GM12878 (cell line): Measurements from ENCODE around the gene ONECUT2. TPM values are rescaled to one million over a fixed set of nuclear protein-coding genes. Genes with fewer than 3 reads are reported as not detected.

ENCODE experiments used
- CREB1 ChIP-seq: IDR thresholded peaks from 2 replicates; pipeline ENCODE4 v1.6.1; 2012; ENCODE audit warnings: low read depth, mild to moderate bottlenecking, inconsistent platforms
- E2F8 ChIP-seq: fragments of 450-650 bp; IDR thresholded peaks from 2 replicates; pipeline ENCODE4 v1.6.1; 2018; ENCODE audit warnings: mild to moderate bottlenecking, low read depth, moderate library complexity; ENCODE audit not compliant: partially characterized antibody
- EGR1 ChIP-seq, 2 experiments: IDR thresholded peaks; 1 replicate in 1 of 2; 2 replicates in 1 of 2; pipeline ENCODE4 v1.6.1; 2011 to 2012; ENCODE audit warnings: low read depth in 2 of 2, low read length in 2 of 2, borderline replicate concordance in 1 of 2, mild to moderate bottlenecking in 1 of 2, moderate library complexity in 1 of 2
- FOS ChIP-seq: IDR thresholded peaks from 3 replicates; pipeline ENCODE4 v1.6.1; 2011; ENCODE audit warnings: borderline replicate concordance; ENCODE audit not compliant: insufficient read length; ENCODE audit errors: extremely low read depth
- HDAC2 ChIP-seq: fragments of 200-600 bp; sonication (generic); IDR thresholded peaks from 2 replicates; pipeline ENCODE4 v1.6.1; 2017
- PAX5 ChIP-seq: IDR thresholded peaks from 2 replicates; pipeline ENCODE4 v1.6.1; 2011; ENCODE audit warnings: low read depth, low read length, borderline replicate concordance
- PKNOX1 ChIP-seq: fragments of 450-650 bp; IDR thresholded peaks from 2 replicates; pipeline ENCODE4 v1.6.1; 2016; ENCODE audit warnings: mild to moderate bottlenecking
- SMC3 ChIP-seq: IDR thresholded peaks from 2 replicates; pipeline ENCODE4 v1.6.1; 2011; ENCODE audit warnings: low read length, improper control_type of control experiment, borderline replicate concordance
- SRF ChIP-seq, 2 experiments: IDR thresholded peaks; 2 replicates each; pipeline ENCODE4 v1.6.1; 2011; ENCODE audit warnings: low read depth in 2 of 2, low read length in 2 of 2, mild to moderate bottlenecking in 1 of 2, moderate library complexity in 1 of 2
- STAT1 ChIP-seq: fragments of 450-650 bp; conservative IDR thresholded peaks from 2 replicates; pipeline ENCODE4 v1.6.1; 2014; ENCODE audit warnings: antibody characterized with exemption, mild to moderate bottlenecking
- polyA plus RNA-seq, 11 experiments: library from polyadenylated mRNA; depleted of rRNA in 4 of 11; unstranded in 6 of 11; stranded (reverse) in 5 of 11; fragments of >200 nt; fragmentation: Nextera tagmentation in 4 of 11; fragmentation: Illumina TruSeq in 1 of 11; extraction: Ambion mirVana in 4 of 11; extraction: Trizol in 1 of 11; gene quantifications; 1 replicate in 1 of 11; 2 replicates in 10 of 11; pipeline versions ENCODE4 v1.2.1 to v1.2.3, GENCODE V29; 2011 to 2016; ENCODE audit warnings: inconsistent platforms in 2 of 11, missing spikeins in 2 of 11, low read depth in 1 of 11
- total RNA-seq, 4 experiments: library from RNA; depleted of rRNA in 3 of 4; stranded (reverse); fragments of >200 nt in 3 of 4; fragmentation: Illumina TruSeq in 1 of 4; extraction: Trizol in 1 of 4; gene quantifications; 2 replicates each; pipeline versions ENCODE4 v1.2.1 to v1.2.3, GENCODE V29; 2013 to 2021

Gene ONECUT2
- total and polyA plus RNA-seq, 10 of the 15 experiments (the other 5 are each of a cell fraction or from before 2014, with no cell fraction given): 0.01 to 0.03 TPM; not detected in 8

- TF ChIP-seq FOS (no peak), E2F8 (no peak), HDAC2 (no peak), EGR1 (IDR thresholded peaks at IDR 0.05; ENCODE audit: borderline replicate concordance in 1 of 2, low read depth in 2 of 2, low read length in 2 of 2) (no peak), CREB1 (no peak), PKNOX1 (no peak), PAX5 (no peak), SRF (IDR thresholded peaks at IDR 0.05; ENCODE audit: low read depth in 2 of 2, low read length in 2 of 2) (no peak), SMC3 (no peak), STAT1 (no peak)
These were observed 8.1 kb downstream of the ONECUT2 start (continued) for GRCh38 chr18:57443247-57443646.
